Fibroblast of the conjunctiva (primary cell): ENCODE data around the gene DDX1.

Experiments used
- DNase-seq: peaks from one replicate; pipeline ENCODE4 v3.0.0-alpha.2; 2010; ENCODE audit warnings: low read depth

DDX1 gene

DNA sequence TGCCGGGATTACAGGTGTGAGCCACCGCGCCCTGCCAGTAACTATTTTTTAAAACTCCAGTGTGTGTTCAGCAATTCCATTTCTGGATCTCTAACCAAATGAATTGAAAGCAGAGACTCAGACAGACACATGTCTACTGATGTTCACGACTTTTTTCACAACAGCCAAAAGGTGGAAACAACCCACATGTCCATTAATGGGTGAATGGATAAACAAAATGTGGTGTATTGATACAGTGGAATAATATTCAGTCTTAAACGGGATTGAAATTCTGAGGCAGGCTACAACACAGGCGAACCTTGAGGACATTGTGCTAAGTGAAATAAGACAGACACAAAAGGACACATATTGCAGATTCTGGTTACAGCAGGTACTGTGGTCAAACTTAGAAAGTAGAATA lies 55.0 kb downstream of the DDX1 start:
- no peak for DNase-seq

DNA sequence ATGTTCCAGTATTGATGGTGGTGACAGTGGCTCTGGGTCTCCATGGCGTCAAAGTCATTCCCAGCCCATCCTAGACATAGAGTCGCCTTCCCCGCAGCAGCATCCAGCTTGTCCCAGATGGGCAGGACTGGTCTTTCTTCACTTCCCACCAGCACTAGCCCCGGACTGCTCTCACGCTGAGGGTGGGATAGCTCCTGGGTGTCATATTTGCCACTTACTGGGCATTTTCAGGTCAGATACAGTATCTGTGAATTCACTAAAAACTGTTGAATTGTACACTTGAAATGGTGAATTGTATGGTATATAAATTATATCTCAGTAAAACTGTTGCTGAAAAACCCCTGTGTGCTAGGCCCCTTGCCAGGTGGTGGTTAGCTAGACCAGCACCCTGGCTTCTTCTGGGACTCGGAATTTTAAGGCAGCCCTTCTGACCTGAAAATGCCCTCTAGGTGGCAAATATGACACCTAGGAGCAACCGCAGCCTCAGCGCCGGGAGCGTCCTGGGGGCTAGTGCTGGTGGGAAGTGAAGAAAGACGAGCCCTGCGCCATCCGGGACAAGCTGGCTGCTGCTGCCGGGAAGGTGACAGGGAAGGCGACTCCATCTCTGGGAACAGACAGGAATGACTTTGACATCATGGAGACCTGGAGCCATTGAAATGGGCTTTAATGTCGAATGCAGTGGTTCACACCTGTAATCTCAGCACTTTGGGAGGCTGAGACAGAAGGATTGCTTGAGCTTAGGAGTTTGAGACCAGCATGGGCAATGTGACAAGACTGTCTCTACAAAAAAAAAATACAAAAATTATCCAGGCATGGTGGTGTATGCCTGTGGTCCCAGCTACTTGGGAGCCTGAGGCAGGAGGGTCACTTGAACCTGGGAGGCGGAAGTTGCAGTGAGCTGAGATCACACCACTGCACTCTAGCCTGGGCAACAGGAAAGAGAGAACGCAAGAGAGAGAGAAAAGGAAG lies 56.2 kb downstream of the DDX1 start:
- DNase-seq: no peak

DNA sequence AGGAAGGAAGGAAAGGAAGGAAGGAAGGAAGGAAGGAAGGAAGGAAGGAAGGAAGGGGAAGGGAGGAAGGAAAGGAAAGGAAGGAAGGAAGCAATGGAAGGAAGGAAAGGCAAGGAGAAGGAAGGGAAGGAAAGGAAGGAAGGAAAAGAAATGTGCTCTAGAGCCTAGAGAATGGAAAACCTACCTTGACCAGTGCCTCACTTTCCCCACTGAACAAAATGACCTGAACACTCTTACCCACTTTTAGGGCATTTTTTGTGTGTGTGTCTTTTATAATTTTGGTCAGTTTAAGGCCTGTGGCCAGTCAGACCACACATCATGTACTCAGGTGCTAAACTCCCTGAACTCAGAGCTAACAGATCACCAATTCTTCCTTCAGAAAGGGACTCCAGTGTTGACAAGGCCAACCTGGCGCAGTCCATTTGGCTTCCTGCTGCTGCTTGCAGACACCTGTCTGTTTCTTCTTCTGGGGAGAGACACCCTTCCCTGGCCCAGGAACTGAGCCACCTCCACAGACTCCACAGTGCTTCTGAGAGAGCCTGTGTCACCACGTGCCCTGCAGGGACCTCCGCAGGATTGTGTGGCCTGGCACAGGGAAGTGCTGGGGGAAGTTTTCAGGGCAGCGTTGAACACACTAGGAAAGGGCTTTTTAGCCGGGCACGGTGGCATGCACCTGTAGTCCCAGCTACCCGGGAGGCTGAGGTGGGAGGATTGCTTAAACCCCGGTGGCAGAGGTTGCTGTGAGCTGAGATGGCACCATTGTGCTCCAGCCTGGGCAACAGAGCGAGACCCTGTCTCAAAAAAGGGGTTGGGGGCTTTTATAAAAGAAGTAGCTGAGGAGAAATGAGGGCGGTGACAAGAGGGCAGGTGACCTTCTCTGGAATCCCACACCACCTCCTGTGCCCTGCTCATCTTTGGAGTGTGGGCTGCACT lies 57.2 kb downstream of the DDX1 start:
- no peak for DNase-seq

DNA sequence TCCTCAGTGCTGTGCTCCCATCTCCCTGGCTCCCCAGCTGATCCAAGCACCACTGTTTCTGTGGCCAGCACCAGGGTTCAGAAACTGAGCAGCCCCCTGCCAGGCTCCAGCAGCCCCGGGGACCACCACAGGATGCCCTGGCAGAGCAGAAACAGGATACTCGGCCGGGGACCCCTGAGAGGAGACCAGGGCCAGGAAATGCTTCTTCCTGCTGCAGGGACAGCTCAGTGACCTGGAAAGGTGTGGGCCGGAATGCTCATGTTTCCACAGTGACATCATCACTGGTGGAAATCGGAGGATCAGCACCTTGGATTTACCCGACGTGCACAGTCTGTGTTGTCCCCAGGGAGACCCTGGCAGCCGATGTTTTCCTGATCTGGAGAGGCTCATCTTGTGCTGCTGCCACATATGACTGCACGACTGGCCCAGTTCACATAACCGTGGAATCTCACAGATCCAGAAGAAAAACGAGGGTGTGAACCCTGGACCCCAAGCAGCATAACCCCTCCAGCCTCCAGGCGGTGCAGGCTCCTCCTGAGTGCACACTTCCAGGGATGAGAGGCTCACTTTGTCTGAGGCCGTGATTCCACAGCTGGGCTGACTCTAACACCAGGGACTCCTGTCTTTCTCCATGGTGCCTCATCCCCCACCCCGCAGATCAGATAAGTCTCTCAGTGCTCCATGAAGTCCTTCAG lies 58.0 kb downstream of the DDX1 start:
- DNase-seq: no peak

DNA sequence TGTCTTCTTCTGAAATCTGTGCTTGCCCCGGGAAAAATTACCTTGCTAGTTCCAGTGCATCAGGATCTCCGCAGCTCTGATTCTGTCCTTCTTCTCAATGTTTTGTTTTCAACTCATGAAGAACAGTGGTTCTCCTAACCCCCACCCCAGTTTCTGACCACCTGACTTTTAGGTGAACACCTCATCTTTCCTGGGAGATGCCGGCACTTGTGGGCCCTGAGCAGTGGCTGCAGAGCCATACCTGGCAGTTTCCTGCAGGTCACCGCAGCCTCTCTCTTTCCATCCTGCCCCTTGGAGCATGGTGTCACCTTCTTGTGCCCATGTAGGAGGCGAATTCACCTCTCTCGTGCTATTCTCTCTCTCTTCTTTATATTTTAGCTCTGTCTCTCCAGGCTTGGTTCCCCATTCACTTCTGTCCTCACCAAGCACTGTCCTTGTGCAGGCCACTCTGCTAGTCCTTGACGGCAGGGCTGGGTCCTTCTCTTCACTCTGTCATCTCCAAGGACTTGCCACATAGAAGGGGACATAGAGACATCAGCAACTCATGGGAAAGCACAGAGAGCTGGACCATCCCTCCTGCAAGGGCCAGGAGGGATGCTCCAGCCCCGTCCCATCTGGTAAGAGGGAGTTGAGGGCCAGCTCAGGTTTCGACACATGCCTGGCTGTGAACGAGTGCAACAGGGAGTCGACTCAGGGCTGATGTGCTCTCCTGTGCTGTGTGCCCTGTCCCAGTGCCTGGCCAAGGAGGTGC lies 59.1 kb downstream of the DDX1 start:
- no peak for DNase-seq

DNA sequence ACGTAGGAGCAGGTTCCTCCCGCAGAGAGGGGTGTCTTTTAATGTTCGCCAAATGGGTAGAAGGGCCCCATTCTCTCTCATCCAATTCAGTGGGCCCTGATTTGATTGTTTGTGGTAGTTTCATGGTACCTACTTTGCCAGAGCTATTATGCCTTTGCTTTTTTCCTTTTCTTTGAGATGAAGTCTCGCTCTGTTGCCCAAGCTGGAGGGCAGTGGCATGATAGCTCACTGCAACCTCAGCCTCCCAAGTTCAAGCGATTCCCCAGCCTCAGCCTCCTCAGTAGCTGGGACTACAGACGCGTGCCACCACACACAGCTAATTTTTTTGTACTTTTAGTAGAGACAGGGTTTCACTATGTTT lies 59.7 kb downstream of the DDX1 start:
- no peak for DNase-seq

DNA sequence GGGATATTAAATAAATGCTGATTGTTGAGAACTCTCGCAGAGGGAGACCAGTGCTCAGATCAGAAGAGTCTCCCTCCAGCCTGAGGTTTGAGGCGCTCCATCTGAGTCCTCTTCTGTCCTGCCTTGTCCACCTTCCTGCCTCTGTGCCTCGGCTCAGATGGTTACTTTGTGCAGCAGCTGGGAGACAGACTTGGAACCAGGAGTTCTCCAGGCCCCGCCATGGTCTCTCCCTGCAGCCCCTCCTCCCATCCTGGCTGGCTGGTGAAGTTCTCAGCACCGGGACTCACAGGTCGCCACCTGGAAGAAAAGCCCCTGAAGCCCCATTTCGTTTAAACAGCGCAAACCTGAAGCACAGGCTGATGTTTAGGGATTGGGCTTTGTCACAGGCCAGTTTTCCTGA lies 60.6 kb downstream of the DDX1 start:
- DNase-seq: no peak

DNA sequence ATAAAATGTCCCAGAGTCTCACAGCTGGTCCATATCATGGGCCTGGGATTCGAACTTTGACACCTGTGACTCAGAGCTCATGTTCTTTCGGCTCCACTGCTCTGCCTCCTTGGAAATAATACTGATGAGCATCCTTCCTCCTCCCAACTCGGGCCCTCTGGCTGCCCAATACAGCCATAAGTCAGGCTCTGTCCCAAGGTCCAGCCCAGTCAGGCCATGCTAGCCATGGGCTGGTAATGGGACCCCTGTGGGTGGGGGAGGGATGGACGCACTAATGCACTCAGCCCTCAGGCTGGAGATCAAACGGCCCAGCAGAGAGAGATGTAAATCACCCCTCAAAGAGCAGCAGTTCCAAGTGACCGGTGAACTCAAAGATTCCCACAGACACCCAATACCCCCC lies 61.1 kb downstream of the DDX1 start:
- no peak for DNase-seq

DNA sequence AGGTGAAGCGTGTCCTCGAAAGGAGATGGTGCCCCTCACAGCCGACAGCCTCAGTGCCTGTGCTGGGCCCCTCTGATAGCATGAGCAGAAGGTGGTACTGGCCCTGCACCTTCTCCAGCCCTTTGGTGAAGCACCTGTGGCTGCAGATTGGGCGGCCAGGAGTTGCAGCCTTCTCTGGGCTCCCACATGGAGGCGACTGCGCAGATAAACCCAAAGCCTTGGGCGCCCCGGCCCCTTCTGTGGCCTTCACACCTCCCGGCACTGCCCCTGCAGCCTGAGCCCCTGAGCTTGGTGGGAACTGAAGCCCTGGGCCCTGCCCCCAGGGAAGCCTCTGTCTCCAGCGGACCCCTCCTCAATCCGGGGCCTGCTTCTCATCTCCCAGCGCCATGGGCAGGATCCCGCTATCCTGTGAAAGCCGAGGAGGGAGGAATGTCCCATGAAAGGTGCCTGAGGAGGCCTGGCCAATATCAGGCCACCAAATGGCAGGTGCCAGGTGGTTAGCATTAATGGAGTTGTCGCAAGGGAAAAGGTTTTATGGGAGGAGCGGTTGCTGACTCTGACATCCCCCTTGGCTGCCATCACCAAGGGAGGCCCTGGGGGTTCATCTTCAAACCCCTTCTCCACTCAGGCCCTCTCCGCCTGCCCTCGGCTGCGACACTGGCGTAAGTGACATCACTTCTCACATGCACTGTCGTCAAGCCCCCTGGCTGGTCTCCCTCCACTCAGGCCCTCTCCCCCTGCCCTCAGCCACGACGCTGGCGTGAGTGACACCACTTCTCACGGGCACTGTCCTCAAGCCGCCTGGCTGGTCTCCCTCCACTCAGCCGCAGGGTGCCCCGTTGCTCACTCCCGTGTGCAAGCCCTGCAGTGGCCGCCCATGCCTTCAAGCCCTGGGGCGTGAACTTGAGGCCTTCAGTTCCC lies 62.4 kb downstream of the DDX1 start:
- DNase-seq: no peak

DNA sequence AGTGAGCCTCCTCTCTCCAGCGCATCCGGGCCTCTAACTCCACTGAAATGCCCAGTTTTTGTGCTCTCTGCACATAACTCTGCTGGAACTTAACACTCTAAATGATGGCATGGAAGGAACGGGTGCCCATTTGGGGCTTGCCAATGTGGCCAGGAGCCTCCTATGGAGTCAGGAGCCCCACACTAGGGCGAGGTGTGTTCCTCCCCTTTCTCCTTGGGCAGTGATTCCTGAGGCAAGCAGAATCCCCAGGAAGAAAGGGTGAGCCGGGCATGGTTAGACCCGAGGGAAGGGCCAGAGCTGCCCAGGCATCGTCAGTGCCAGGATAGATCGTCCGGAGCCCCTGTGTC lies 63.0 kb downstream of the DDX1 start:
- DNase-seq: no peak

DNA sequence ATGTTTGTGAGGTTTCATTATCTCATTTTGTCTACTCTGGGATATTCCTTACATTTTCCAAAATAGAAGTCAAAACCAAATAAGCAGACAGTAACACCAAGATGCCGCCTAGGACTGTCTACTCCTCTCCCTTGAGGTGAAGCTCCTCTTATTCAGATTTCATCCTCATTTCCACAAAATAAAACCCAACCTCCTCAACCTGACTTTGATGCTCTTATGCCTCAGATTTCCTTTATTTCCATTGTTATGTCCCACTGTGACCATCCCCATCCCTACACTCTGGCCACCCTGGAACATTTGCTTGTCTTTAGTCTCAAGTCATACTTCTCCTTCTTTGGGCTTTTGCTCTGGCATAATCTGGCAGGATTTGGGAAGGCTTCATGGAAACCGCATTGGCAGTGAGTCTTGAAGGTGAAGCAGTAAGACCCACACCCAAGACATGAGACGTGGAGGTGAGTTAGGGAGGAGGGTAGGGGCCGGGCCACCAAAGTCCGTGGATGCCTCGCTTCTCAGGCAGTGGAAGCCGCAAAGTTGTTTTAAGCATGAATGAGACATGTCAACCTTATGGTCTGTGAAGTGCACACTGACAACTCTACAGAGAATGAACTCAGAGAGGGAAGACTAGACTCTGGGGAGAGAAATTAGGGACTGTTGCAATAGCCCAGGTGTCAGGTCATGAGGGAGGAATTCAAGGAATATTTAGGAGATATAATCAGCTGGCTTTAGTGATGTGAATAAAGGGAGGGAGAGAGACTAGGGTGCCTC lies 63.6 kb downstream of the DDX1 start:
- no peak for DNase-seq

DNA sequence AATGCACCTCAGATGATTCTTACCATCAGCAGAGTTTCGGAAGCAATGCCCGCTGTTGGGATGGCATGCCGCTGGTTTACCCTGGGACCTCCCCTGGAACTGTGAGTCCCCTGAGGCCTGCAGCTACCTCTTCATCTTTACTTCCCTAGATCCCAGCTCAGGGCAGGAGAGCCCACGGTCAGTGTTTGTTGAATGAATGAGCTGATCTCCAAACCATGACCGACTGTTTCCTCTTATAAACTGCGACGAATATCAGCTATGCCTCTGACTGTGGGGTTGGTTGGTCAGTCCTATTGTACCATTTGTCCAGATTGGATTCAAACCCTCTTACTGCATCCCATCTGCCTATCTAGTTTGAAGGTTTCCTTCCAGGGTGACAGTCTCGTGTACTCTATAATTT lies 64.4 kb downstream of the DDX1 start:
- DNase-seq: no peak

DNA sequence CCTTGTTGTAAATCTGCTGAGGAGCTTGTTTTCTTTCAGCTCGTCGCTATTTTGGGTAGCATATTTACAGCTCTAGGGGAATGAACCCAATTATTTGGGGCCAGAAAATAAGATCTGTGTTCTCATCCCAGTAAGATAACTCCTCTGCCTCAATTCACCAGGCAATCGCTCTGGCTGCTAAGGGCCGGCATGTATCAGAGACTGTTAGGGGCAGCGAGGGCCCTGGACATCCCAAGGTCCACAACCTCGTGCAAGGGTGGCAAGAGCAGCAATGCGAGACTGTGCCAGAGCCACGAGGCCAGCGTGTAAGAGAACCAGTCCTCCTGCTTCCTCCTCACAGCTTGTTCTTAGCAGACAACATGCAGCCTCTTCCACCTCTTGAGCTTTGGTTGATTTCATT lies 66.1 kb downstream of the DDX1 start:
- no peak for DNase-seq

DNA sequence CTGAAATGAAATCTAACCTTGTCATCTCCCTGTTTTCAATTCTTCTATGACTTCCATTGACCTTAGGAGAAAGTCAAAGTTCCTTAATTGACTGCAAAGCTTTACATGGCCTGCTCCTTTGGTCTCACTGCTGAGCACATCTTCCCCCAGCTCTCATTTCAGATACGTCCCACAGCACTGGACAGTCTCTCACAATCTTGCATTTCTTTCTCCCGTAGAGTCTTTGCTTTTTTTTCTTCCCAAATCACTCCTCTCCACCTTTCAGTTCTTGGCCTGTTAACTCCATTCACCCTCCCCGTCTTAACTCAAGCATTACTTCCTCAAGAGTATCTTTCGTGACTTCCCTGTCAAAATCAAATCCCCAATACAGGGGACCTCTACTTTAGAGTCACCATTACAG lies 67.2 kb downstream of the DDX1 start:
- no peak for DNase-seq

DNA sequence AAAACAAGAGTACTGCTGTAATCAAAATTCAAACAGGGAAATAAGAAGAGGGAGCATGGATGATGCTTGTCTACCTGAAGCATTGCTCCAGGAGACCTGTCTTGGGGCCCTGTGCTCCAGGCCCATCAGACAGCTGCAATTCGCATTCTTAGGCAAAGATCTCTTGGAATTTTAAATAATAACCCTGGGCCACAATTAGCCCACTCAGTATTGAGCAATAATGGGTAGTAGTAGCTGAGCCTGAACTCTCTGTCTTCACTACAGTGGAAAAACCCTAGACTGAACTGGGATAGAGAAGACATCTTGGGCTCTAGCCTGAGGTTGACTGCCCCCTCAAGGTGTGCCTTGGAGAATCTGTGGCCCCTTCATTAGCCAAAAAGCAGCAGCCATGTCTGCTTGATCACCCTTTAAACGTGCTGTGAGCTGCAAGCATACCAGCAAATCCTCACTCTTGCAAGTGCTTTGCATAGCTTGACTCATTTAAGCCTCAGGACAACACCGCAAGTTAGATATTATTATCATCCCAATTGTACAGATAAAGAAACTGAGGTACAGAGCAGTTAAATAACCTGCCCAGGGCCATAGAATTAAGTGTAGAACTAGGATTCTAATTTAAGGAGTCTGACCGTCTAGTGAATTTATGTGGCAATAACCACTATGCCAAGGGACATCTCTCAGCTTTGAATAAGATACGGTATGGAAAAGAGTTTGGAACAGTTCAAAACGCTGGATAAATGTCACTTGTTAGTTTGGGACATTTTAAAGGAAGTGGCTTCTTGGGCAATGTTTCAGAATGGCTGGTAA lies 69.0 kb downstream of the DDX1 start:
- no peak for DNase-seq

DNA sequence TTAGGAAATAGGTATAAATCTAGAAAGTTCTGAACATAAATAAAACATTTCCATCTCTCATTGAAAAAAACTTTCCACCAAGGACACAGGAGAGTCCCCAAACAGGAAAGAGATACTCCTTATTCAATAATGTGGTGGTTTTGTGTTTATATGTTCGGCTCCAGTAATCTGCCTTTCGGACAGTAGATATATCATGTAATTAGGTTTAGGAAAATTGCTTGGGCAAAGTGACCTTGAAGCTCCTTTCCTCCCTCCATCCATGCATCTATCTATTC lies 69.6 kb downstream of the DDX1 start:
- no peak for DNase-seq

DNA sequence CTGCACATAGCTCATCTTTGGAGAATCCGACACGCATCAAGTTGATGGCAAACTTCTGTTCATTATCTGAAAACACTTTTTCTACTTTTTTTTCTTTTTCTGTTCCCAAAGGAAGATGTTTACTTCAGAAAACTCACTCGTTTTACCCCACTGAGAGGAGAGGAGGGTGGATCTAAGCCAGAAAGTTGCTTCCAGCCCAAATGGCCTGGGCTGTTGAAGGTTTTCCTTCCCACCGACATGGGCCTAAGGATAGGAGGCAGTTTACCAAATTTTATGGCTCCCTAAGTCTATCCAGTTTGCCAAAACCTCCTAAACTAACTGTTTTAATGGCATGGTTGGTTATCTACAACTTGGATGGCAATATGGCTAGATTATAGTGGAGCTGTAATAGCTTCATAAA lies 70.4 kb downstream of the DDX1 start:
- no peak for DNase-seq

DNA sequence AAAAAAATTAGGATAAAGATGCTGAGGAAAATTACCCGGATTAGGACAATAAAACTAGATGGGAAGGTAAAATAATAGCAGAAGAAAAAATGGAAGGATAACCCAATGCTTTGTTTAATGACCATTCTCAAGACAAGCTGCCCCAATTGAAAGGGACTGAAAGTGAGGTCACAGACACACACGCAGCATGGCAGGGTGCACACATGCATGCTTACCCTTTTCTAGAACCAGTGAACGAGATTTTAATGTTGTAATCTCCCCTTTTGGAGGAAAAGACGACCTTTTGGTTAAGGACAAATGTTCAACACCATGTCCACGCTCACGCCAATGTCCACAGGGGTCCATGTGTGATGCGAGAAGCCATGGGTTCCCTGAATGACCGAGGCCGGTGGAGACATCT lies 70.9 kb downstream of the DDX1 start:
- no peak for DNase-seq

DNA sequence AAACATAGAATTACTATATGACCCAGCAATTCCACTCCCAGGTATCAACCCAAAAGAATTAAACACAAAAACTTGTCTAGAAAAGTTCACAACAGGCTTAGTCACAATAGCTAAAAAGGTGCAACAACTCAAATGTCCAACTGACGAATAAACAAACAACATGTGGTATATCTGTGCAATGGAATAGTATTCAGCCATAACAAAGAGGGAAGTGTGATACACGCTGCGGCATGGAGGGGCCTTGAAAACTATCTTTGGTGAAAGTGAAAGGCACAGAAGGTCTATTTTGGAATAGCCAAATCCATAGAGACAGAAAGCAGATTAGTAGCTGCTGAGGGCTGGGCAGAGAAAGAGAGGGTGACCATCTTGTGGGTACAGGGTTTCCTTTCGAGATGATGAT lies 72.1 kb downstream of the DDX1 start:
- DNase-seq: no peak
